HCT116 (cell line): ENCODE measurements around the gene MOV10. TPM values are rescaled to one million over a fixed set of nuclear protein-coding genes. Genes with fewer than 3 reads are reported as not detected.

ENCODE experiments used
- ATAC-seq: fragments of 200-7000 bp; cut with Tn5 transposase; 2 replicates; pipeline ENCODE4 v1.9.1; 2020; ENCODE audit warnings: mild to moderate bottlenecking, moderate library complexity
- BruUV-seq: library from RNA; stranded (reverse); fragments of 400-500 nt; replicated peaks from 2 replicates; lab custom pipeline; 2021; lab: Mats Ljungman, UMichigan
- CTCF ChIA-PET: fragments of 300-600 bp; sonication (Branson Sonifier 250); formaldehyde crosslinking; loops from one replicate; lab custom pipeline; 2021; ENCODE audit warnings: antibody characterized with exemption; lab: Charles Lee
- POLR2A ChIA-PET: fragments of 300-600, 350-600 bp; sonication (Branson Sonifier 250); formaldehyde crosslinking; loops from one replicate; lab custom pipeline; 2021; ENCODE audit warnings: antibody characterized with exemption; lab: Charles Lee
- RAD21 ChIA-PET, 2 experiments: fragments of 300-600 bp; sonication (Branson Sonifier 250); formaldehyde crosslinking; loops; one replicate each; lab custom pipeline; 2023; ENCODE audit warnings: low total read pairs in 2 of 2; ENCODE audit not compliant: uncharacterized antibody in 2 of 2, unreplicated experiment in 2 of 2, low non-redundant PET in 1 of 2; lab: Charles Lee
- DNase-seq: peaks from one replicate; pipeline ENCODE4 v3.0.0-alpha.2; 2010; ENCODE audit warnings: low read depth, low spot score
- H2AFZ ChIP-seq: fragments of 200-600 bp; shearing (Covaris generic), sonication (generic); 2 replicates; pipeline ENCODE4 v1.6.1; 2017; ENCODE audit warnings: low read depth, mixed run types, mixed read lengths, antibody characterized with exemption, low read length; ENCODE audit not compliant: poor library complexity, severe bottlenecking
- H3K27ac ChIP-seq: 2 replicates; pipeline ENCODE4 v1.5.1; 2012; ENCODE audit warnings: low read depth, low read length
- H3K27me3 ChIP-seq: fragments of 200-600 bp; sonication (generic); 2 replicates; pipeline ENCODE4 v1.6.1; 2016; ENCODE audit warnings: mixed run types, low read length, mixed read lengths; ENCODE audit not compliant: insufficient read depth
- H3K36me3 ChIP-seq, 2 experiments: fragments of 200-500 bp in 1 of 2; fragments of 200-600 bp in 1 of 2; sonication (Bioruptor generic) in 1 of 2; sonication (generic) in 1 of 2; 2 replicates each; pipeline versions ENCODE4 v1.5.1 to v1.6.1; 2014 to 2016; ENCODE audit warnings: low read length in 2 of 2, inconsistent platforms in 1 of 2, mixed read lengths in 1 of 2, mixed run types in 1 of 2; ENCODE audit not compliant: insufficient read depth in 2 of 2, control insufficient read depth in 1 of 2
- H3K4me1 ChIP-seq, 2 experiments: fragments of 200-600 bp in 1 of 2; sonication (generic) in 1 of 2; 2 replicates each; pipeline versions ENCODE4 v1.5.1 to v1.6.1; 2012 to 2017; ENCODE audit warnings: low read length in 2 of 2, inconsistent platforms in 1 of 2, mild to moderate bottlenecking in 1 of 2, mixed read lengths in 1 of 2, mixed run types in 1 of 2, moderate library complexity in 1 of 2; ENCODE audit not compliant: insufficient read depth in 2 of 2, control insufficient read depth in 1 of 2
- H3K4me2 ChIP-seq: fragments of 200-600 bp; sonication (generic); 2 replicates; pipeline ENCODE4 v1.6.1; 2017; ENCODE audit warnings: mixed run types, low read length, mixed read lengths
- H3K4me3 ChIP-seq, 2 experiments: fragments of 200-600 bp in 1 of 2; sonication (generic) in 1 of 2; replicated peaks in 1 of 2; 2 replicates each; pipeline ENCODE4 v1.5.1; 2011 to 2016; ENCODE audit warnings: low read length in 2 of 2, control low read depth in 1 of 2, low read depth in 1 of 2, mild to moderate bottlenecking in 1 of 2, mixed read lengths in 1 of 2, mixed run types in 1 of 2
- H3K79me2 ChIP-seq: fragments of 200-600 bp; sonication (generic); 2 replicates; pipeline ENCODE4 v1.6.1; 2017; ENCODE audit warnings: mild to moderate bottlenecking, mixed run types, low read length, moderate library complexity, mixed read lengths; ENCODE audit not compliant: insufficient read depth
- H3K9ac ChIP-seq: fragments of 200-600 bp; sonication (generic); 2 replicates; pipeline ENCODE4 v1.6.1; 2016; ENCODE audit warnings: low read length, mixed read lengths
- H3K9me2 ChIP-seq: fragments of 200-600 bp; sonication (generic), shearing (Covaris generic); 2 replicates; pipeline ENCODE4 v1.6.1; 2017; ENCODE audit warnings: mixed run types, mild to moderate bottlenecking, moderate library complexity; ENCODE audit not compliant: insufficient read depth
- H3K9me3 ChIP-seq, 2 experiments: fragments of 200-500 bp in 1 of 2; fragments of 200-600 bp in 1 of 2; sonication (Bioruptor generic) in 1 of 2; sonication (generic) in 1 of 2; 2 replicates each; pipeline ENCODE4 v1.6.1; 2014 to 2017; ENCODE audit warnings: low read length in 2 of 2, mixed read lengths in 2 of 2, inconsistent platforms in 1 of 2, low read depth in 1 of 2, mild to moderate bottlenecking in 1 of 2, mixed run types in 1 of 2, moderate library complexity in 1 of 2; ENCODE audit not compliant: control insufficient read depth in 1 of 2, insufficient read depth in 1 of 2
- H4K20me1 ChIP-seq: fragments of 200-600 bp; sonication (generic), shearing (Covaris generic); 2 replicates; pipeline ENCODE4 v1.6.1; 2017; ENCODE audit warnings: mixed run types, mild to moderate bottlenecking, moderate library complexity; ENCODE audit not compliant: insufficient read depth
- ATF3 ChIP-seq: IDR thresholded peaks from 2 replicates; pipeline ENCODE4 v1.6.1; 2012
- CBX3 ChIP-seq: IDR thresholded peaks from 2 replicates; pipeline ENCODE4 v1.6.1; 2012; ENCODE audit warnings: low read depth
- CEBPB ChIP-seq: IDR thresholded peaks from 2 replicates; pipeline ENCODE4 v1.6.1; 2012; ENCODE audit warnings: low read depth
- EGR1 ChIP-seq: IDR thresholded peaks from 2 replicates; pipeline ENCODE4 v1.6.1; 2012; ENCODE audit warnings: low read depth
- ELF1 ChIP-seq: IDR thresholded peaks from 2 replicates; pipeline ENCODE4 v1.6.1; 2012; ENCODE audit warnings: low read depth, borderline replicate concordance
- EZH2 ChIP-seq: fragments of 200-600 bp; sonication (generic); IDR thresholded peaks from 2 replicates; pipeline ENCODE4 v1.6.1; 2017; ENCODE audit warnings: antibody characterized with exemption, mixed run types
- EZH2phosphoT487 ChIP-seq: fragments of 200-600 bp; IDR thresholded peaks from 2 replicates; pipeline ENCODE4 v1.6.1; 2018; ENCODE audit warnings: antibody characterized with exemption, borderline replicate concordance
- JUND ChIP-seq: IDR thresholded peaks from 2 replicates; pipeline ENCODE4 v1.6.1; 2012
- MAX ChIP-seq: IDR thresholded peaks from 2 replicates; pipeline ENCODE4 v1.6.1; 2012
- POLR2A ChIP-seq: IDR thresholded peaks from 2 replicates; pipeline ENCODE4 v1.7.0; 2011; ENCODE audit warnings: borderline replicate concordance; ENCODE audit not compliant: insufficient read depth, insufficient read length; ENCODE audit errors: extremely low read depth
- POLR2AphosphoS5 ChIP-seq: IDR thresholded peaks from 2 replicates; pipeline ENCODE4 v1.6.1; 2011; ENCODE audit warnings: mild to moderate bottlenecking, low read depth, low read length, moderate library complexity
- RAD21 ChIP-seq: IDR thresholded peaks from 2 replicates; pipeline ENCODE4 v1.6.1; 2012; ENCODE audit warnings: low read depth, mild to moderate bottlenecking
- REST ChIP-seq: IDR thresholded peaks from 2 replicates; pipeline ENCODE4 v1.6.1; 2012; ENCODE audit warnings: low read depth
- SIN3A ChIP-seq: IDR thresholded peaks from 2 replicates; pipeline ENCODE4 v1.6.1; 2012; ENCODE audit warnings: low read depth
- SP1 ChIP-seq: IDR thresholded peaks from 2 replicates; pipeline ENCODE4 v1.6.1; 2012; ENCODE audit warnings: low read depth
- SRF ChIP-seq: IDR thresholded peaks from 2 replicates; pipeline ENCODE4 v1.6.1; 2012; ENCODE audit warnings: low read depth
- TCF7L2 ChIP-seq: IDR thresholded peaks from 2 replicates; pipeline ENCODE4 v1.7.0; 2011; ENCODE audit warnings: borderline replicate concordance, inconsistent platforms; ENCODE audit not compliant: insufficient read depth, insufficient read length; ENCODE audit errors: extremely low read depth
- YY1 ChIP-seq: IDR thresholded peaks from 2 replicates; pipeline ENCODE4 v1.6.1; 2011; ENCODE audit warnings: low read length, low read depth, moderate library complexity, mild to moderate bottlenecking; ENCODE audit not compliant: insufficient replicate concordance; ENCODE audit errors: extremely low read depth
- intact Hi-C: fragments of 100-400 bp; cut with micrococcal nuclease; formaldehyde crosslinking; loops from 2 replicates; pipeline ENCODE4 v1.10.0; 2022
- total RNA-seq: library from RNA; stranded (reverse); gene quantifications from one replicate; pipeline ENCODE4 v1.2.1, GENCODE V29; 2021; ENCODE audit not compliant: unreplicated experiment
- TF ChIP-seq, protein P1 (sequence below): IDR thresholded peaks from 2 replicates; pipeline ENCODE4 v1.6.1; 2011; ENCODE audit warnings: mild to moderate bottlenecking, low read length, moderate library complexity; ENCODE audit not compliant: insufficient replicate concordance; ENCODE audit errors: extremely low read depth
- TF ChIP-seq, protein P2 (sequence below), 3 experiments: fragments of 200-600 bp in 1 of 3; sonication (generic) in 1 of 3; IDR thresholded peaks in 2 of 3; conservative IDR thresholded peaks in 1 of 3; 2 replicates each; pipeline ENCODE4 v1.5.1; 2012 to 2017; ENCODE audit warnings: low read depth in 2 of 3, low read length in 2 of 3, antibody characterized with exemption in 1 of 3, borderline replicate concordance in 1 of 3, control low read depth in 1 of 3, mild to moderate bottlenecking in 1 of 3, mixed read lengths in 1 of 3, mixed run types in 1 of 3, moderate library complexity in 1 of 3; ENCODE audit not compliant: insufficient read depth in 1 of 3

MOV10 gene
- total RNA-seq, 1 experiment from 2014 or later: 109 TPM

- intact Hi-C loops: no loop called here
- CTCF ChIA-PET: interaction anchor here (1.0 to 1.3 kb wide), 3 partner anchors 8 to 281 kb away, joined by 5 read pairs; no protein-coding TSS in a partner anchor
These were observed 1.6 kb upstream of the MOV10 start for GRCh38 chr1:112672842-112673241.

More at GRCh38 chr1:112672842-112673241, 1.6 kb upstream of the MOV10 start:
- ChIA-PET RAD21 (no interaction called here), POLR2A (no interaction called here)
- no peak overlapping the region for H3K27ac ChIP-seq
- H3K27me3 ChIP-seq: no peaks in the 10 kb centered on the region
- BruUV-seq: no TSS peak
- no peaks in the 10 kb centered on the region for H4K20me1 ChIP-seq
- no peaks in the 10 kb centered on the region for H3K9me3 ChIP-seq
- H3K4me3 ChIP-seq: no peak overlapping the region
- peaks cover 13 to 21% of the 10 kb centered on the region in 2 experiments; a peak in 3 of 4 replicates for H3K36me3 ChIP-seq
- ATAC-seq: no peak
- no peak overlapping the region for H2AFZ ChIP-seq
- peaks cover 4 to 29% of the 10 kb centered on the region in 2 experiments; a peak in 3 of 4 replicates for H3K4me1 ChIP-seq
- no peak overlapping the region for H3K9ac ChIP-seq
- H3K4me2 ChIP-seq: no peak overlapping the region
- H3K9me2 ChIP-seq: no peaks in the 10 kb centered on the region
- no peak for TF ChIP-seq SIN3A
- TF ChIP-seq JUND: no peak
- TF ChIP-seq, protein P1, sequence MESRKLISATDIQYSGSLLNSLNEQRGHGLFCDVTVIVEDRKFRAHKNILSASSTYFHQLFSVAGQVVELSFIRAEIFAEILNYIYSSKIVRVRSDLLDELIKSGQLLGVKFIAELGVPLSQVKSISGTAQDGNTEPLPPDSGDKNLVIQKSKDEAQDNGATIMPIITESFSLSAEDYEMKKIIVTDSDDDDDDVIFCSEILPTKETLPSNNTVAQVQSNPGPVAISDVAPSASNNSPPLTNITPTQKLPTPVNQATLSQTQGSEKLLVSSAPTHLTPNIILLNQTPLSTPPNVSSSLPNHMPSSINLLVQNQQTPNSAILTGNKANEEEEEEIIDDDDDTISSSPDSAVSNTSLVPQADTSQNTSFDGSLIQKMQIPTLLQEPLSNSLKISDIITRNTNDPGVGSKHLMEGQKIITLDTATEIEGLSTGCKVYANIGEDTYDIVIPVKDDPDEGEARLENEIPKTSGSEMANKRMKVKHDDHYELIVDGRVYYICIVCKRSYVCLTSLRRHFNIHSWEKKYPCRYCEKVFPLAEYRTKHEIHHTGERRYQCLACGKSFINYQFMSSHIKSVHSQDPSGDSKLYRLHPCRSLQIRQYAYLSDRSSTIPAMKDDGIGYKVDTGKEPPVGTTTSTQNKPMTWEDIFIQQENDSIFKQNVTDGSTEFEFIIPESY: no peak
- no peak for TF ChIP-seq SRF
- no peak for TF ChIP-seq CBX3
- TF ChIP-seq, protein P2, sequence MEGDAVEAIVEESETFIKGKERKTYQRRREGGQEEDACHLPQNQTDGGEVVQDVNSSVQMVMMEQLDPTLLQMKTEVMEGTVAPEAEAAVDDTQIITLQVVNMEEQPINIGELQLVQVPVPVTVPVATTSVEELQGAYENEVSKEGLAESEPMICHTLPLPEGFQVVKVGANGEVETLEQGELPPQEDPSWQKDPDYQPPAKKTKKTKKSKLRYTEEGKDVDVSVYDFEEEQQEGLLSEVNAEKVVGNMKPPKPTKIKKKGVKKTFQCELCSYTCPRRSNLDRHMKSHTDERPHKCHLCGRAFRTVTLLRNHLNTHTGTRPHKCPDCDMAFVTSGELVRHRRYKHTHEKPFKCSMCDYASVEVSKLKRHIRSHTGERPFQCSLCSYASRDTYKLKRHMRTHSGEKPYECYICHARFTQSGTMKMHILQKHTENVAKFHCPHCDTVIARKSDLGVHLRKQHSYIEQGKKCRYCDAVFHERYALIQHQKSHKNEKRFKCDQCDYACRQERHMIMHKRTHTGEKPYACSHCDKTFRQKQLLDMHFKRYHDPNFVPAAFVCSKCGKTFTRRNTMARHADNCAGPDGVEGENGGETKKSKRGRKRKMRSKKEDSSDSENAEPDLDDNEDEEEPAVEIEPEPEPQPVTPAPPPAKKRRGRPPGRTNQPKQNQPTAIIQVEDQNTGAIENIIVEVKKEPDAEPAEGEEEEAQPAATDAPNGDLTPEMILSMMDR (IDR thresholded peaks at IDR 0.05 in 2 of 3, conservative IDR thresholded peaks at IDR 0.05 in 1 of 3; ENCODE audit: borderline replicate concordance in 1 of 3, insufficient read depth in 1 of 3, low read depth in 2 of 3, low read length in 2 of 3): no peak
- no peak for TF ChIP-seq EGR1
- TF ChIP-seq EZH2: no peak
- no peak for TF ChIP-seq MAX
- TF ChIP-seq POLR2AphosphoS5: no peak
- no peak for TF ChIP-seq REST
- TF ChIP-seq TCF7L2: no peak
- no peak for TF ChIP-seq CEBPB
- TF ChIP-seq POLR2A: no peak
- no peak for TF ChIP-seq EZH2phosphoT487
- TF ChIP-seq ATF3: no peak
- TF ChIP-seq SP1: no peak
- no peak for TF ChIP-seq YY1
- no peak for TF ChIP-seq RAD21
- TF ChIP-seq ELF1: no peak
- TF ChIP-seq, all 23 proteins: peak for 0
- peaks cover 22% of the 10 kb centered on the region for H3K79me2 ChIP-seq
- no peak for DNase-seq
